ENCODE measurements around the gene APBB1IP. TPM values are rescaled to one million over a fixed set of nuclear protein-coding genes. Genes with fewer than 3 reads are reported as not detected.

APBB1IP gene
- total and polyA plus RNA-seq, 2 donors (not counting 3 experiments of a cell fraction or from before 2014, with no cell fraction given), result not detected

- CTCF ChIA-PET, result no interaction called here
- POLR2A ChIA-PET, result no interaction called here
- H3K4me1 ChIP-seq (ENCODE audit: control insufficient read depth, extremely low read depth, insufficient read depth, low read length), result no peaks in the 10 kb centered on the region
- no peaks in the 10 kb centered on the region for H3K27me3 ChIP-seq (ENCODE audit: control insufficient read depth in 2 of 2, insufficient read depth in 2 of 2, low read length in 2 of 2)
- no peak overlapping the region for H3K9ac ChIP-seq (replicated peaks; ENCODE audit: extremely low read depth, insufficient read depth, low read length)
- H3K9me3 ChIP-seq (replicated peaks; ENCODE audit: control insufficient read depth, insufficient read depth, low read length), result peaks cover 3% of the 10 kb centered on the region
- FAIRE-seq (no peak), DNase-seq (ENCODE audit: low read depth, low spot score) (no peak)
- H2AFZ ChIP-seq (ENCODE audit: low read depth, low read length), result no peak overlapping the region
- H3K4me2 ChIP-seq (ENCODE audit: insufficient read depth, low read length), result no peak overlapping the region
- H4K20me1 ChIP-seq (replicated peaks; ENCODE audit: control insufficient read depth, extremely low read depth, insufficient read depth, low read length), result no peaks in the 10 kb centered on the region
- TF ChIP-seq EZH2 (IDR thresholded peaks at IDR 0.05; ENCODE audit: borderline replicate concordance, low read depth, low read length, severe bottlenecking) (no peak), MYC (IDR thresholded peaks at IDR 0.05; ENCODE audit: low read depth, low read length) (no peak), GATA2 (IDR thresholded peaks at IDR 0.05; ENCODE audit: insufficient read depth, insufficient read length, low read depth, low read length) (no peak), CTCF (IDR thresholded peaks at IDR 0.05; ENCODE audit: extremely low read depth in 1 of 2, insufficient read depth in 1 of 2, low read depth in 1 of 2, low read length in 2 of 2) (no peak), FOS (IDR thresholded peaks at IDR 0.05; ENCODE audit: borderline replicate concordance, insufficient read depth, low read length) (no peak)
- no peak overlapping the region for H3K4me3 ChIP-seq (replicated peaks in 1 of 3; ENCODE audit: insufficient read depth in 1 of 3, low read depth in 1 of 3, low read length in 3 of 3)
- H3K27ac ChIP-seq (ENCODE audit: insufficient read depth, low read depth, low read length), result no peak overlapping the region
- dilution Hi-C loops (cut with MboI; ENCODE audit: extremely low pct_ligation_motif_present, low sequenced_read_pairs), result no loop called here
- no peaks in the 10 kb centered on the region for H3K9me1 ChIP-seq (replicated peaks; ENCODE audit: control insufficient read depth, extremely low read depth, insufficient read depth, low read length)
- H3K36me3 ChIP-seq (ENCODE audit: control insufficient read depth in 2 of 2, extremely low read depth in 1 of 2, insufficient read depth in 2 of 2, low read length in 2 of 2), result no peaks in the 10 kb centered on the region
- intact Hi-C loops (cut with micrococcal nuclease), result no loop called here
- no TSS peak for BruUV-seq (replicated peaks)
- no peaks in the 10 kb centered on the region for H3K79me2 ChIP-seq (ENCODE audit: control insufficient read depth, insufficient read depth, low read length)
Measured at GRCh38 chr10:26441491-26442214, 3.5 kb downstream of the APBB1IP start.
